Stimulated activated CD8-positive, alpha-beta memory T cell treated with anti-CD3 and anti-CD28 coated beads, Interleukin-7, amount 100 ng/mL, for 4 hours (primary cell): ENCODE results near the gene DNMBP.
"Not testable (repeated sequence)": the region's sequence is repeated elsewhere in the genome, so short reads cannot be mapped to it uniquely, and the experiment has no call there.

Experiments used
- DNase-seq, 2 donors: peaks; one replicate each; pipeline ENCODE4 v3.0.0-alpha.2; 2020; ENCODE audit warnings: low read depth in 2 of 2

The DNMBP gene

DNA sequence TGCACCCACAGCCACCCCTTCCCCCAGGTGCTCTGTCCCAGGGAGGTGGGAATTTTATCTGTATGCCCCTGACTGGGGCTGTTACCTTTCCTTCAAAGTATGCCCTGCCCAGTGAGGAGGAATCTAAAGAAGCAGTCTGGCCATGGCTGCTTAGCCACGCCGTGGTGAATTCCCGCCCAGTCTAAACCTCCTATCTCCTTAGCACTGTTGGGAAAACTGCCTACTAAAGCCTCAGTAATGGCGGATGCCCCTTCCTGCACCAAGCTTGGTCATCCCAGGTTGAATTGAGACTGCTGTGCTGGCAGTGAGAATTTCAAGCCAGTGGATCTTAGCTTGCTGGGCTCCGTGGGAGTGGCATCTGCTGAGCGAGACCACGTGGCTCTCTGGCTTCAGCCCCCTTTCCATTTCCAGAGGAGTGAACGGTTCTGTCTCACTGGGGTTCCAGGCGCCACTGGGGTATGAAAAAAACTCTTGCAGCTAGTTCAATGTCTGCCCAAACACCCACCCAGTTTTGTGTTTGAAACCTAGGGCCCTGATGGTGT is 140.1 kb downstream of the DNMBP start:
- no peak for DNase-seq

DNA sequence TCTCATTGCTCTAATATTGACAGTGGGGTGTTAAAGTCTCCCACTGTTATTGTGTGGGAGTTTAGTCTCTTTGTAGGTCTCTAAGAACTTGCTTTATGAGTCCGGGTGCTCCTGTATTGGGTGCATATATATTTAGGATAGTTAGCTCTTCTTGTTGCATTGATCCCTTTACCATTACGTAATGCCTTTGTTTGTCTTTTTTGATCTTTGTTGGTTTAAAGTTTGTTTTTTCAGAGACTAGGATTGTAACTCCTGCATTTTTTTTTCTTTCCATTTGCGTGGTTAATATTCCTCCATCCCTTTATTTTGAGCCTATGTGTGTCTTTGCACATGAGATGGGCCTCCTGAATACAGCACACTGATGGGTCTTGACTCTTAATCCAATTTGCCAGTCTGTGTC is 142.5 kb downstream of the DNMBP start:
- not testable (repeated sequence) for DNase-seq

DNA sequence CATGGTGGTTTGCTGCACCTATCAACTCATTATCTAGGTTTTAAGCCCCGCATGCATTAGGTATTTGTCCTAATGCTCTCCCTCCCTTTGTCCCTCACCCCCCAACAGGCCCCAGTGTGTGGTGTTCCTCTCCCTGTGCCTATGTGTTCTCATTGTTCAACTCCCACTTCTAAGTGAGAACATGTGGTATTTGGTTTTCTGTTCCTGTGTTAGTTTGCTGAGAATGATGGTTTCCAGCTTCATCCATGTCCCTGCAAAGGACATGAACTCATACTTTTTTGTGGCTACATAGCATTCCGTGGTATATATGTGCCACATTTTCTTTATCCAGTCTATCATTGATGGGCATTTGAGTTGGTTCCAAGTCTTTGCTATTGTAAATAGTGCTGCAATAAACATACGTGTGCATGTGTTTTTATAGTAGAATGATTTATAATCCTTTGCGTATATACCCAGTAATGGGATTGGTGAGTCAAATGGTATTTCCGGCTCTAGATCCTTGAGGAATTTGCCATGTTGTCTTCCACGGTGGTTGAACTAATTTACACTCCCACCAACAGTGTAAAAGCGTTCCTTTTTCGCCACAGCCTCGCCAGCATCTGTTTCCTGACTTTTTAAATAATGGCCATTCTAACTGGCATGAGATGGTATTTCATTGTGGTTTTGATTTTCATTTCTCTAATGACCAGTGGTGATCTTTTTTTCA is 146.1 kb downstream of the DNMBP start:
- not testable (repeated sequence) for DNase-seq

DNA sequence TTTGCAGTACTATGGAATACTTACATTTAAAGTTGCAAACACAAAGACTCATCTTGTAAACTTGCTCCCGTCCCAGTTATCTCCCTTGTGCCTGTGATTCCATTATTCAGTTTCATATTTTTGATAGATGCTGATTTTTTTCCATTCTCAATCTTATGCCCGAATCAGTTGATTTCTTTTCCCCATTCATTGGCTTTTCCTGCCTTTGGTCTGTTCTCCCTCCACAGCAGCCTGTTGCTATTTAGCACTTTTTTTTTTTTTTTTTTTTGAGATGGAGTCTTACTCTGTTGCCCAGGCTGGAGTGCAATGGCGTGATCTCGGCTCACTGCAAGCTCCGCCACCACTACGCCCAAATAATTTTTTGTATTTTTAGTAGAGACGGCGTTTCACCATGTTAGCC is 149.3 kb downstream of the DNMBP start:
- no peak for DNase-seq

DNA sequence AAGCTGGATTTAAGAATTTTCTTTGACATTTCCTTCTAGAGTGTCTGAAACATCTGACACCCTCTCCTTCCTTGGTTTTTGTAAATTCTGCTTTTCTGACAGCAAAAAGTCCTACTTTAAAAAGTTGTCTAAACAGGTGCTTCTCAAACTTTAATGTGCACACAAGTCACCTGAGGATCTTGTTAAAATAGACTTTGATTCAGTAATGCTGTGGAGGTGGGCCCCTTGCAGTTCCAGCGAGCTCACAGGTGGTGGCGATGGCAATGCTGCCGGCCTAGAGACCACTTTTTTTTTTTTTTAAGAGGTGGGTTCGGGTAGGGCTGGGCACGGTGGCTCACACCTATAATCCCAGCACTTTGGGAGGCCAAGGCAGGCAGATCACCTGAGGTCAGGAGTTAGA is 150.2 kb downstream of the DNMBP start:
- DNase-seq, result no peak

DNA sequence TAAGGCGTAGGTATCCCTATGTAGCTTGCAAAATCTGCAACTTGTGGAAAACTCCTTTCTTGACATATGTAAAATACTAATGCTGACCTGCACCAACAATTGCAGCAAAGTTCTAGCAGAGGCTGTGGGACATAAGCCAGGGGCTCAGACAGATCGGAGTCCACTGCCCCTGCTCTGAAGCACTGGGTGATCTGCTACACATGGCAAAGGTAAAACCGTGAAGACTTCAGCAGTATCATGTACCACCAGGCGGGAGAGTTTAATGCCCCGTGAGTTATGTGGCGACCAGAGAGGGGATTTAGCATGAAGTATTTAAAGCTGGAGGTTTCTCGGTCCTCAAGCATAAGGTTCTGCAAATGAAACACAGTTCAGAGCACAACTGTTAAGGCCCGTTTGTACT is 150.9 kb downstream of the DNMBP start:
- DNase-seq, result no peak

DNA sequence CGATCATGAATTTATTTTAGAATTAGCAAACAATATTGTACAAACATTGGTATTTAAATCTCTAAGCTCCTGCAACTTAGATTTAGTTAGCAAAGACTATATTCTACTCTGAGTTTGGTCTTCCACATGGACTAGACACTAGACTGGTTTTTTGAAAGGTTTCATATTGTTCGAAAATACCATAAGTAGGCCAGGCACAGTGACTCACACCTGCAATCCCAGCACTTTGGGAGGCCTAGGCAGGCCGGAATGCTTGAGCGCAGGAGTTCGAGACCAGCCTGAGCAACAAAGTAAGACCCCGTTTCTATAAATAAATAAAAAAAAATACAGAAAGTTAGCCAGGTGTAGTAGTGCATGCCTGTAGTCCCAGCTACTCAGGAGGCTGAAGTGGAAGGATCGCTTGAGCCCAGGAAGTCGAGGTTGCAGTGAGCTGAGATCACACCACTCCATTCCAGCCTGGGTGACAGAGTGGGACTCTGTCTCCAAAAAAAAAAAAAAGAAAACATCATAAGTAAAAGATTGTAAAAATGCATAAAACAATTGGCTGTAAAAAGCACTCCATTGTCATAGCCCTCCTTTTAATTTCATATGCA is 154.2 kb downstream of the DNMBP start:
- DNase-seq, result no peak

DNA sequence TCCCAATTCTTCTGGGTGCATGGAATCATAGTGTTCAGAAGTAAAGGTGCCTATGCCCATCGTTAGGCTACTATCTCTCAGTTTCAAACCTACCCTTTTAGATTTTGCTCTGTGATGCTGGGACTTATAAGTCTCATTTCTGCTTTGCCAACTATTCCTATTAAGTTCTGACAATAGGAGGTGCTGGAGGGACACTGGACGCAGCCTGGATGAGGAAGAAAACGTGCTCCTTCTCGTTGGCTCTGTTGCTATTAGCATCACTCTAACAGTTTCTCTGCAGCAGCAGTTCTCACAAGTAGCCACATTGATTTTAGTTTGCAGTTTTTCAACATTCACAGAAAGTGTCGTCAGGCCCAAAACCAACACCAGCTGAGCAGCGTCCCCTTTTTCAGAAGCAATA is 154.9 kb downstream of the DNMBP start:
- DNase-seq, result no peak

DNA sequence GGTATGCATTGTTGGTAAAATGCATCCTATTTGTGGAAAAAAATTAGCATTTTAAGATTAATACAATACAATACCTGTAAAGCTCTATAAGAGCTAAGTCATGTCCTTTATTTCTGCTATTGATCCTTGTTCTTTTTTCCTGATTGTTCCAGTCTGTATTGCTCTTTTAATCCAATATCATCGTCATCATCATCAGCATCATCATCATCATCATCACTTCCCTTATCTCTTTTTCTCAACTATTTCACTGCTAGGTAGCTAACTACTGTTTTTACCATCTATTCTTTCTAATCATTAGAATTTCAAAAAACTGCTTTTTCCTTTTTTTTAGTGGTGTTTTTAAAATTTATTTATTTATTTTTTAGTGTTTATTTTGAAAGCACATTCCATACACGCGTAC is 156.1 kb downstream of the DNMBP start:
- no peak for DNase-seq

DNA sequence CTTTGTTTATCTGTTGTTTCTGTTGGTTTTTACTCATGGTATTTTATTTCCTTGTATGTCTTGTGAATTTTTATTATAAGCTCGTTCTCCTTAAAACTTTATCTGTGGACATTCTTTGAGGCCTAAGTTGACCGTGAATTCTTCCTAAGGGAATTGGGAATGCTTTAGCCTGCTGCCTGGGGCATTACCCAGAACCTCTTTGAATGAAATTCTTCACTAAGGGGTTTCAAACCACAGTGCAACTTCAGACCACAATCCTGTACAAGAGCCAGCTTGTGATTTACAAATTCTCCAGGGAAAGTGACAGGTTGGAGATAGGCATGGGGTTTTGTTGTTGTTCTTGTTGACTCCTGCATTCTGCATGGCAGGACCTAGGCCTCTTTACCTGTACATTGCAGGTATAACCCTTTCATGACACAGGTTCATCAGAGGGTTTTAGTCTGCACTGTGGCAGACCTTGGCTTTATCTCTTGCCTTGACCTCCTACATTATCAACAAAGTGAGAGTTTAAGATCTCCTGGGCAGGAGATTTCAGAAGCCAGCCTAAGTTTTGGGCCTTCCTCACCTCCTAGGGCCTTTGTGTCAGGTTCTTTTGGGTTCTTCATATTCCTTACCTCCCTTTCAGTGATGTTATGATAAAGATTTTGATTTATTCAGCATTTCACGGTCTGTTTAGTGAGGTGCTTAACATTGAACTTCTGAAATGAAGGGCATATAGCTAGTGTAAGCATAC is 157.1 kb downstream of the DNMBP start:
- DNase-seq, result no peak

DNA sequence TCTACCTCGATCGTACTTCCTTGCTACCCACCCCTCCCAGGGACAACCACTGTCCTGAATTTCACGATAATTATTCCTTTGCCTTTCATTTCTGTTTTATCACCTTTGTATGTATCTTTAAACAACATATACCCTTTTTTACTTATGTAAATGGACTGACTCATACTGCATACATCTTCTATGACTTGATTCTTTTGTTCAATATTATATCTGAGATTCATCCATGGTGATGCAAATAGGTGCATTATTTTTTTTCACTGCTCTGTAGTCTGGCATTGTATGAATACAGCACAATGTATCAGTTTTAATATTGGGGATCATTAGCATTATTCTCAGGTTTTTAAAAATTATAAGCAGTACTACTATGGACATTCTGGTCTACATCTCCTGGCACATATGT is 157.9 kb downstream of the DNMBP start:
- DNase-seq, result no peak

DNA sequence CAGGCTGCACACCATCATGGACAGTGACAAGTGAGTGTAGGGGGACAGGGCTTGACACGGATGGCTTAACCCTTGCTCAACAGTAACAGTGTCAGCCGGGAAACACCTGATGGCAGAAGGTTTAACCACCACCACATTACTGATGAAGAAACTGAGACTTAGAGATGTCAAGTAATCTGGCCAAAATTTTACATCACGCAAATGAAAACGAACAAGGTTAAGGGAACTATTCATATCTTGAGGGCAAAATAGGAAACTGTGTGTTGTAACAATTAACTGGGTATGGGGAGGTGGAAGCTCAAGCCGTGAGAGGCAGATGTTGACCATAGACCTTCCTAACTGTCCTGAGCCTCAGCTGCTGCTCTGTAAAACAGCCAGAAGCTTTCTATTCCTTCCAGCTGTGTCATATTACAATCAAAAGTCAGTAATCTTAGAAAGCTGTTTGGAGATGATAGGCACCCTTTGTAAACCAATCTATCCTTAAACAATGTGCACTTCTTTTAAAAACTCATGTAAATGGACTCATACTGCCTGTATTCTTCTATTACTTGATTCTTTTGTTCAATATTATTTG is 158.9 kb downstream of the DNMBP start:
- DNase-seq, result no peak

DNA sequence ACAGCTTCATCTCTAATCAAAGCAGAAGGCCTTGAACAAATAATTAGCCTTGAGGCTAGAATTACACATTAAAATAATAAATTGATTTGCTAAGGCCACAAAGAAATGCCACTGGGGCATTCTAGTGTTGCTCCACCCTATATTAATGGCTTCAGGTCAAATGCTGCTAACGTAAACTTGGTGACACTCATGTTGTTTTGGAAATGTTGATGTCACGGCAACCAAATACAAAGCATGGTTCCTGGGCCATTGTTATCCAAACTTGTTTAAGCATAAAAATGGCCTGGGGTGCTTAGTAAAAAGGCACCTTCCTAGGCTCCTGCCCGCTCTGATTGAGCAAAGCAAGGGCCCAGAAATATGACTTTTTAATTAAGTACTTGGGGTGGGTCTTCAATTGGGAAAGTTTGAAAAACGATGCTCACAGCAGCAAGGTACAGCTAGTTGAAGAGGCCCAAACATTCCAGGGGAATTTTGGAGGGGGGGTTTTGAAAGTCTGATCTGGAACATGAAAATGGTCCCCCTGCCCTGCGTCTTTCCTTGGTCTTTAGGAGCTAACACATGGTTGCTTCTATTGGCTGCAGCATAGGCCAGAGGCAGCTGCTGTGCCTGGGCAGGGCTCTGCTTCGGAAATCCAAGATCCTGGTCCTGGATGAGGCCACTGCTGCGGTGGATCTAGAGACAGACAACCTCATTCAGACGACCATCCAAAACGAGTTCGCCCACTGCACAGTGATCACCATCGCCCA is 159.6 kb downstream of the DNMBP start:
- no peak for DNase-seq

DNA sequence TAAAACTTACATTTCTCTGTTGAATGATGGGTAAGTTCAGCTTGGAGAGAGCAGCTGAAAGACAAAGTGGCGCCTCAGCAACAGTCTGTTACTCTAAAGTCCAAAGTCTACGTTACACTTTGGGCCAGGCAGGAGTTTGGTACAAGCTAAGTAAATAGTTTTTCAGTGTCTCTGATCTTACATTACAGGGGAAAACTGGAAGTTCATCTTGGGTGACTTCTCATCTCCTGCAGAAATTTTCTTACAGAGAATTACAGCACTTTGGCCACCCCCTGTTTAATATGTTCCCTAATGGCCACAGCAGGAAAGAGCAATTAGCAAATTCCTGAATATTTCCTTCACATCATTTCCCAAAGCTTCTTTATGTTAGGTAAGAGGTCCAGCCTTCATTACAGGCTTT is 160.2 kb downstream of the DNMBP start:
- no peak for DNase-seq

DNA sequence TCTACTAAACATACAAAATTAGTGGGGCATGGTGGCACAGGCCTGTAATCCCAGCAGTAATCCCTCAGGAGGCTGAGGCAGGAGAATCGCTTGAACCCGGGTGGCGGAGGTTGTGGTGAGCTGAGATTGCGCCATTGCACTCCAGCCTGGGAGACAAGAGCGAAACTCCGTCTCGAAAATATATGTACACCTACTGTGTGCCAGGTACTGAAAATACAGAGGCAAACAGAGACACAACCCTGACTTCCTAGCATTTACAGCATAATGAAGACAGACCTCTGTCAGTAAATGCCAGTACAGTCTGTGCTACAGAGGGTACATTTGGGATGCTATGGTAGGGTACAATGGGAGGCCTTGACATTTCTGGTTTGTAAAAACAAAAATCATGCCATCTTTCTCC is 160.7 kb downstream of the DNMBP start:
- DNase-seq, result no peak

DNA sequence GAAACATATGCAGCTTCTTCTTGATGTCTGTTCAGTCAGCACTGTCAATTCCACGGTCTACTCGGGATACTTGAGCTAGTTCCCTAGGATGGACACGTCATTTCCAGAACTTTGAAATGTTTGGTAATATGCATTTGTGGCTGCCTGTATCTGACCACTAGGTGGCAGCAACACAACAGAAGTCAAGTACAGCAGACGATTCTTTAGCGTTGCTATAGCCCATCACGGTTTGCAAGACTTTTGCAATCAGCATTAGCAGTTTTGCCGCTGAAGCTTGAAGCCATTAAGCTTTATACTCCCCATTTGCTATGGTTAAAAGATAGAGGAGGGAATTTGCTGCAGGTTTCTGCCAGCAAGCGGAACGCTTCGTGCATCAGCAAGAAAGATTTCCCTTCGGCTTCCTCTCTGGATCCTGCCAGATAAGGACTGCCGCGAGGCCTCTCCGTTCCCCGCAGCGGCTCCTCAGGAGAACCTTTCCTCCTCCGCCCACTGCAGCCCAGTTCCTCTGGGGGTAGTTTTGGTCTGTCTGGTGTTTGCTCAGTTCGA is 163.8 kb downstream of the DNMBP start:
- DNase-seq, result peak; percentile 41 to 53

DNA sequence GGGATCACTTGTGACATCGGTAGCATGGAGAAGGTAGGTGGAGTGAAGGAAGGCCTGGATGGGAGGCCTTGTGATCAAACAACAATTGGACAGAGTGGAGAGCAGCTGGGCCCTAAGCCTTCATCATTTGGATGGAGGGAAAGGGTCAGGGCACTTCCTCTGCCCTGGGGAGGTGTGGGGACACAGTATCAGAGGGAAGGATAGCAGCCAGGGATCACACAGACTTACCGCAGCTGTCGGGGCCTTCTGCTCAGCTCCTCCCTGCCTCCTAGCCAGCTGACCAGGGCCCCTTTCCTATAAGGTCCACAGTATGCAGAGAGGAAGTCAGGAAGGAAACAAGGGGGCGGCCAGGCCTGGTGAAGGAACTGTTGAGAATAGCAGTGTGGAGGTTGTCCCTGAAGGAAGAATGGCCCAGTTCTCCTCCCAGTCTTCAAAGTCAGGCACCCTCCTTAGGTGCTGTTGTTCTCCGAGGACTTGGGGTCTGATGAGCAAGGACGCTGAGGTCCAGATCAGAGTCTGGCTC is 165.3 kb downstream of the DNMBP start:
- no peak for DNase-seq

DNA sequence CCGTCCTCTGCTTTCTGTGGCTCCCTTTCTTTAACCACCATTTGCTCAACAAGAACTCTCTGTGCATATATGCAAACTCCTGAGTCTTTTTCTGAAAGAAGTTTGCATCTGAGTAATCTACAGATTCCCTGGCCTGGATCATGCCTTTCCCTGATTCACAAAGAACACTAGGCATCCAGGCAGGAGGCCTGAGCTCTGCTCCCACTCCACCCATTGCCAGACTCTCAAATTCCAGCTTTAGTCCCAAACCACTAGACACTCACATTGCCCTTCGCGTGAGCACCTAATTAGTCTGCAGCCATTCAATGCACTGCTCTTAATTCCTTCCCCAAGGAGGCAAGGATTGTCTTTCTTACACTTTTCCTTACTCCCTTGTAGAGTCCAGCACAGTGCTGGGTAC is 166.4 kb downstream of the DNMBP start:
- no peak for DNase-seq

DNA sequence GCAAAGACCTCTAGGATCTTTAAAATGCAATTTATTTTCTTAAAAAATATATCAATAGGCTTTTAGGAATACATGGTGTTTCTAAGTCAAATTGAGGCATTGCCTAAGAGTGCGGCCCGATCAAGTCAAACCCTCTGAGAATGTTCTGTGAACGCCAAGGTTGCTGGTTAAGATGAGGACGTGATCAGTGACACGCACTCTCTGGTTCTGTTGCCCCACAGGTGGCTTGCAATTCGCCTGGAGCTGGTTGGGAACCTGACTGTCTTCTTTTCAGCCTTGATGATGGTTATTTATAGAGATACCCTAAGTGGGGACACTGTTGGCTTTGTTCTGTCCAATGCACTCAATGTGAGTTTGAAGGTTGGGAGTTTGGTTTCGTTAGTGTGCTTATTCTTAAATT is 168.0 kb downstream of the DNMBP start:
- DNase-seq, result no peak

DNA sequence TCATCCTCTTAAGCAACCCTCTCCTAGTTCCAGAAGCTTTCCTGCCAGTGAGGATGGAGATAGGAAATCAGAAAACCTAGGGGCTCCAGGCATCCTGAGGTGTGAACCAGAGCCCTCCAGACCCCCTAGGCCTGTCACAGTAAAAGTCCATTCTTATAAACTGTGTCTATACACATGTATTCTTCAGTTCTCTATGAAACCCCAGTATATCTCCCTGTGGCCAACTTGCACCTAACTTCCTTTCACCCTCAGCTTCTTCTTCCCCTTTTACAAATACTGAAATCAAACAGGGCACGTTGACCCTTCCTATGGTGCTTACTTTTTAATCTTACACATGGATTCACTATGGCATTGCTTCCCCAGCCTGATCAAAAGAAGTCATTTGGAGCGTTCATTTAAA is 168.9 kb downstream of the DNMBP start:
- DNase-seq, result not testable (repeated sequence)

DNA sequence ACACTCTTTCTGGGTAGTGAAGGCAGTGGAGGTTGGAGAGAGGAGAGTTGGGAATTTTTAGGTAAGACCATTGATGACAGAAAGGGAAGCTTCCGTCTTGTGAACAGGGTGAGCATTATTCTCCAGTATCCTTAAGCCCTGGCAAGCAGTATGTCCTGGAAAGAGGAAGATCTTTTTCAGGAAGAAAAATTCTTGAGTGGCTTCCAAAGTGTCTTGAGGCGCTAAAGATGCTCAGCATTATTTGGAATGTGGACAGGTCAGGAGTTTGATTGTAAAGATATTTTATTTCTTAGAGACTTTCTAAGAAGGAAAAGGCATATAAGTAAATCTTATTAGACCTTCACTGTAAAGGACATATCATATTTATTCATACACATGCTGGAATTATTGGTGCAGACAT is 173.0 kb downstream of the DNMBP start:
- DNase-seq, result no peak
